Stimulated activated CD8-positive, alpha-beta memory T cell treated with anti-CD3 and anti-CD28 coated beads, Interleukin-12 subunit alpha, Interleukin-12 subunit beta, amount 100 ng/mL, for 1 hour (primary cell): Measurements from ENCODE around the gene CTBP1.

Source experiments
- DNase-seq: peaks from one replicate; pipeline ENCODE4 v3.0.0-alpha.2; 2020; ENCODE audit warnings: low read depth

Gene CTBP1

GRCh38 chr4:1223841-1224809 is 24.8 kb downstream of the CTBP1 start:
- no peak for DNase-seq

- DNase-seq, result no peak
Measured at GRCh38 chr4:1222938-1223690, 25.8 kb downstream of the CTBP1 start.

DNA sequence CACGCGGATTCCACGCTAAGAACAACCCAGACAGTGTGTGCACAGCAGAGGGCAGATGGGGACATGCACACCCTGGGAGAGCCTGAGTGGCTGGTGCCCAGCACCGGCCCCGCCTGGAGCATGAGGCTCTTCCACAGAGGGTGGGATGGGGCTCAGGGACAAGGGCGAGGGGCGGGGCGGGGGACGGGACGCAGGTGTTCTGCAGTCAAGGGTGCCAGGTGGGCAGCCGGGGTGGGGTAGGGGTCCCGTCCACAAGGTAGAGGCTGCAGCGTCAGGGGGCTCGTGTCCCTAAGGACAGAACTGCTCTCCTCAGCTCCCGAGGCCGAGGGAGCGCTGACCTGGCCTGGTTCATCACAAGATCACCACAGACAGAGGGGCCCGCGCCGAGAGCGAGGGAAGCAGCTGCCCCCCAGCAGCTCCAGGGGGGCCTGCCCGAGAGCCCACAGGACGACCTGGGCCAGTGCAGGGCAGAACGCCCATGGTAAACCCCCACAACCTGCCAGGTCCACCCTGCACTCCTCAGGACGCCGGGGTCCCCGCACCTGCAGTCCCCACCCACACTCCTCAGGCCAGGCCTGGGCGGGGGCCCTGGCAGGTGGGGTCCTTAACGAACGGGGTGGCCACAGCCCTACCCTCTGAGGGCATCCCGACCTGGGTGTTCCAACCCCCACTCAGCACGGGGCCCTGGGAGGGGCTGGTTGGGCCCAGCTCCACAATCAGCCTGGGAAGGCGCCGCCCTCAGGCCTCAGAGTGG is 26.7 kb downstream of the CTBP1 start:
- no peak for DNase-seq

GRCh38 chr4:1221155-1221870 is 27.6 kb downstream of the CTBP1 start:
- no peak for DNase-seq

- no peak for DNase-seq
Measured at GRCh38 chr4:1220566-1220965, 28.4 kb downstream of the CTBP1 start.

GRCh38 chr4:1219566-1219950 is 29.4 kb downstream of the CTBP1 start:
- DNase-seq, result no peak

DNA sequence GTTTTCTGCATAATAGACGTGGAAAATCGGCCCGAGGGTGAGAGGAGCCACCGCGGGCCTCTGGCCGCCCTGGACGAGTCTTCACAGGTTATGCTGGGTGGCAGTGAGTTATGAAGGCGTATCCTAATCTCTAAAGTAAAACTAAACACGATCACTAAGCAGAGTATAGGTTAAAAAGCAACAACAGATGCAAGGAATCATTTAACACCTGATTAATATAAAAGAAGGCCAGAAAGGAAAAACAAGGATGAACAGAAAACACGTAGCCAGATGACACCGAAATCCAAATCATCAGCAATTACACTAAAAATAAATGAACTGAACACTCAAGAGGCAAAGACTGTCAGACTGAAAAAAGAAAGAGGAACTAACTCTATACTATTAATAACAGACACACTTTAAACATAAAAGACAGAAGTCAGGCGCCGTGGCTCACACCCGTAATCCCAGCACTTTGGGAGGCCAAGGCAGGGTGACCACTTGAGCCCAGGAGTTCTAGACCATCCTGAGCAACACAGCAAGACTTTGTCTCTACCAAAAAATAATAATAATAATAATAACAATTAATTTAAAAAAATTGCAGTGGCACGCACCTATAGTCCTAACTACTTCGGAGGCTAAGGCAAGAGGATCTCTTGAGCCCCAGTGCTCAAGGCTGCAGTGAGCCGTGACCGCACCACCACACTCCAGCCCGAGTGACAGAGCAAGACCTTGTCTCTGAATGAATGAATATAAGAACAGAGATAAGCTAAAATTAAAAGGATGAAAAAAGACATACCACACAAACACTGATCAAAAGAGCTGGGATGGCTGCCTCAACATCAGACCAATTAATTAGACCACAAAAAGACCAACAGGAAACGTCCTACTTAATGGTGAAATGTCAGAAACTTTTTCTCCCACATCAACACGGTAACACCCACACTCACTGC is 30.0 kb downstream of the CTBP1 start:
- DNase-seq, result no peak

GRCh38 chr4:1217366-1217765 is 31.6 kb downstream of the CTBP1 start:
- DNase-seq, result no peak

DNA sequence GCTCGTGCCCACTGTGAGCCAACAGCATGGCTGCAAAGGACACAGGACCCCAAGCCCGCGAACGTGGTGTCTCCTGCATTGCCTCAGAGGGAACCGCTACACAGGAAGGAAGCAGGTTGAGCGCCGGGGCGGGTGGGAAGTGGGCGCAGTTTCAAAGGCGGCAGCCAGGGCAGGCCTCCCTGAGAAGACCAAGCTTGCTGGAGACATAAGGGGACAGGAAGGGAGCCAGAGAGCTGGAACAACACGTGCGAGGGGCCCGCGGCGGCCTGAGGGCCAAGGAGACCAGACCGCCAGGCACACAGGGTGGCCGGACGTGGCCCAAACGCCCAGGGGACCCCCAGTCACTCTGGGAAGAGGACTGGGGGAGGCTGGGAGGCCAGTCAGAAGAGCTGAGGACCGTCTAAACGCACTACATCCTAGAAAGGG is 32.0 kb downstream of the CTBP1 start:
- peak; percentile 35 for DNase-seq

- no peak for DNase-seq
Measured at GRCh38 chr4:1216076-1216614, 32.8 kb downstream of the CTBP1 start.

DNA sequence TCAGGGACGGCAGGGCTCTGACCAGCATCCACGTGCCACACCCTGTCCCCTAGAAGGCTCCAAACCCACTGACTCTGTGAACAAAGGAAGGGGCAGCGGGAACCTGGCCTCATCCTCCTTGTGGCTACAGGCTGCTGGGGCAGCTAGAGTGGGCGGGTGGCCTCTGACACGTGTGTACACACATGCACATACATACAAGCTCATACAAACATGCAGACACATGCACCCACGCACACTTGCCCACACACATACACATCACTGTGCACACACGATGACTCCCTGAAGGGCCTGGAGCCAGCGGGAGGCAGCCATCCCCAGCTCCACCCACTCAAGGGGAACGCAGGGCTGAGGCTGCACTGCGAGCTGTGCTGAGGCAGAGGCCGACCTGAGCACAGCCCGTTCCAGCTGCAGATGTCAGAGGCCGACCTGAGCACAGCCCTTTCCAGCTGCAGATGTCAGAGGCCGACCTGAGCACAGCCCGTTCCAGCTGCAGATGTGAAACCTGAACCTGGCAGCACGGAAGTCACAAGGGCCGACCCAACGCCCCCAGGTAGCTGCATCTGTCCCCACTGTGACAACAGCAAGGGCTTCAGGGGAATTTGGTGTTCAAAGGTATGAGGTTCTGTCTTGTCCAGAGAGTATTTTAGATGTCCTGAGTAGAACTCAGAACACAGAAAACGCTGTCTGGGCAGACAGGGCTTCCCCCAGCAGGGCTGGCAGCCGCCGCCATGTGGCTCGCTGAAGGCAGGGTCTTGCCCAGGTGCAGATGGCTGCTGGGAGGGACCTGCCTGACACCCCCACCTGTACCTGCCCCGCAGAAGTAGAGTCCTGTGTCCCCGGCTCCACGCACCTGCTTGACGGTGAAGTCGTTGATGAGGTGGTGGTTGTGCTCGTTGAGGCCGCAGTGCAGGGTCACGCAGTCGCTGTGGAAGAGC is 33.5 kb downstream of the CTBP1 start:
- DNase-seq, result no peak

DNA sequence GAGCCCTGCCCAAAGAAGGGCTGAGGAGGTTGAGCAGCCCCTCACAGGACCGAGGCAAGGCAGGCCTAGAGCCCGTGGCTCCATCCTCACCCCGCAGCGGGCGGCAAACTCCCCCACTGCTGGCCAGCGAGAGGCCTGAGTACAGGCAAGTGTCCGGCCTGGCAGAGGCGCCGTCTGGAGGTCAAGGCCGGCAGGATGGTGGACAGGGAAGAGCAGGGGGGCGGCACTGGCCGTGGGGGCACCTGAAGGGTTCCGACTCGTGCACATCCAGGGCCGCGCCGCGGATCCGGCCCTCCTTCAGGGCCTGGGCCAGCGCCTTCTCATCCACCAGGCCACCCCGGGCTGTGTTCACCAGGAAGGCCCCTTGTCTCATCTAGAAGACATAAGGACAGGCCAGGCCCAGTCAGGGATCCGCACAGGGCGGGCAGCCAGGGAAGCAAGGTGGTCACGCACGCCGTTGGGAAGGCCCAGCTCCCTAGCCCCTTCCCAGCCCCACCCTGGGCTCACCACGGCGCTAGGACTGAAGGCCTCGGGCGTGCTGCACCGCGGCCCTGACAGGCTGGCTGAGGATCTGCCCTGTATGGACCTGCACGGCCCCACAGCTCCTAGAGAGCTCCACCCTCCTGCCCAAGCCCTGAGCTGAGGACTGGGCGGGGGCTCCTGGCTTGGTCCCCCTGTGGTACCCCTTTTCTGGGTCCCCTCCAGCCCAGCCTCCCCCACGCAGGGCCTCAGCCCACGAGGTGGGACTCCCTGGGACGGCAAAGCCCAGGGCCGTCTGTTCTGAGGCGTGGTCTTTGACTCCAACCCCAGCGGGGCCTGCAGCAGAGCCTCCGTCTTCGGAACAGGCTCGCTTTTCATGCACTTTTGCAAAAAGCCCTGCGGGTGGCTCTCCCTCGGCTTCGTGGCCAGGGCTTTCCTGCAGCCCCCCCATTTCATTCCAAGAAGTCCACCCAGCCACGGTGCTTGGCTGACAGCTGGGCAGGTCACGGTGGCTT is 34.5 kb downstream of the CTBP1 start:
- DNase-seq, result no peak

DNA sequence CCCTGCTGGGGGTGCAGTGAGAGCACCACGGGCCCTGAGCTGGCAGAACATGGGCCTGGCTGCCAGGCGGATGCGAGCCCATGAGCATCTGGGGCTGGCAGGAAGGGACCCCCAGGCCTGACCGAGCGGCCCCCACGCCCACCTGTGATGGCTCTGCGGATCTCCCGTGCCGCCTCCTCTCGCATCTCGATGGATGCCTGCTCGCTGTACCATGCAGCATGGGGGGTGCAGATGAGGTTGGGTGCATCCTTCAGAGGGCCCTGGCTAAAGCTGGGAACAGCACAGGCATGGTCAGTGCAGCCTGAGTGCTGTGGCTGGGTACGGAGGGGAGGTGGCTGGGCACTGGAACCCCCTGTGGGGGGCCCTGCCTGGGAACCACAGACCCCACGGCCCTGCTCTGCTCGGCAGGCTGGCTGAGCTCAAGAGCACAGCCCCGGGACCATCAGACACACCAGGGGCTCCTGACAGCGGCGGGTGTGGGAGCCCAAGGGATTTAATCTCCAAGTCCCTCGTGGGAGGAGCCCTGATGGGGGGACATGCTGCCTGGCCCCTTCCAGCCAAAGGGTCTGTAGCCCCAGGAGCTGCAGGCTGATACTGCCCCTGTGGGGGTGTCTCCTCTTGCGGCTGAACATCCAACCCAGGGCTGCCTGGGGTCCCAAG is 35.5 kb downstream of the CTBP1 start:
- DNase-seq, result no peak

DNA sequence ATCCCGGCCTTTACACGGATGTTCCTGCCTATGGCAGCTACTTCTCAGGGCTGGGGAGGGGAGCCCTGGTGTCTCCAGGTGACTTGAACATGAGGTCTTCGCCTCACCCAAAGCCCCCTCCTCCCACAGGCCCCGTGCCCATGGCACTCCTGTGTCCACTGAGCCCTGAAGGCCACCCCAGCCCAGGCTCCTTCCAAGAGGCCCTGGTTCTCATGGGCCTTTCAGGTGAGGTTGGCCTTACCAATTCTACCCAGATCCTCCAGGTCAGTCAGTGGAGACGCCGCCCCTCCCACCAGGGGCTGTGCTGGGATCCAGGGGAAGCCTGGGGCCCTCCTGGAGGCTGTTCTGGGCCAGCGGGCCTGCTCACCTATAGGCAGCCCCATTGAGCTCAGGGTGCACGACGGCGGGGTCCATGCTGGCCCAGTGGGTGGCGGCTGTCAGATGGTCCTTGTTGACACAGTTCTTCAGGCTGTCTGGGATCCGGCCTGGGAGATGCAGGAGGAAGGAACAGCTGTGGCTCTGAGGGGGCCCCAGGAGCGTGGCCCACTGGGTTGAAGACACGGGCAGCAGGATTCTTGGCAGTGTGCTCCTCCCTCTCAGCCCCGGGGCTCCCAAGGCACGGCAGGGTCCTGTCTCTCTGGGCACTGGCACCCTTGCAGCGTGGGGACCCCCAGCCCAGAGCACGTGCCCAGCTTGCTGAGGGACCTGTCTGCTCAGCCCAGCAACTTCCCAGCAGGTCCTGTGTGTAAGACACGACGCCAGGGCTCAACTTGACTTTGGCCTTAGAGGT is 36.2 kb downstream of the CTBP1 start:
- no peak for DNase-seq

DNA sequence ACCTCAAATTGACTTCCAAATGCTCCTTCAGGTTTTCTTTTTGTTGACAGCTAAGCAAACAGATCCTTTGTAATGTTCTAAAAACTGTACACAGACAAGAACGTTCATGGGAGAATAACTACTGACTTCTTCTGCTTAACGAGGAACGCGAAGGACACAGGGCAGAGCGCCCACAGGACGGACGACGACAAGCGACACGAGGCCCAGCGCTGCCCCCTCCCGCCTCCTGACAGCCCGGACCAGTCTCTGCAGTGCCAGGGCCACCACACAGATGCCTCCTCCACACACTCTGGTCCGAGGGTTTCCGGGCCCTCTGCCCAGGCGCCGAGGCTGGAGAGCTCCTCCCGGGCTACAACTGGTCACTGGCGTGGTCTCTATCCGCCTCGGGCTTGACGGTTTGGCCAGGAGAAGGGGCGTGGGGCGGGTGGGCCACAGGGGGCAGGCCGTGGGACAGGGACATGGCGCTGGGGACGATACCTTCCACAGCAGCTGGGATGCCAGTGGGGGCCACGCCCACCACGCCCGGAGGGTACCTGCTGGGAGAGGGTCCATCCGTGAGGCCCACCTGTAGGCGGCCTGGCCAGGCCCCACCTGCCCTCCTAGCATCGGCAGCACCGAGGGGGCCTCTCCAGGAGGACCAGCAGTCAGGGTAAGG is 36.9 kb downstream of the CTBP1 start:
- DNase-seq, result no peak

DNA sequence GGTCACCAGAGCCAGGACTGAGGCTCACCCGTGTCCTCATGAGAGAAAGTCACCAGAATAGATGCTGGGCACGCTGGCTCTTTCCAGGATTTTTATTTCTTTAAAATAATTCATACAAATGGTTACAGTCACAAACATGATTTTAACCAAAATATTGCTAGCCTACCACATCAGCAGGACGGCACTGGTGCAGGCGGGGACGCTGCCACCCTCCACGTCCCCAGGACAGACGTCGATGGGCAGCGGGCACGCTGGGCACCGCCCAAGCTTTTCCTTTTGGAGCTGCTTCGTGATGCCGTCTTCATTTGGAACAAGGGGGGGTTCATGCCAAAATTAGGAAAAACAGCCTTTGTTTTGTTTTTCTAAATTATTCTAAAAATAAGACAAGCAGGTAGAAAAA is 37.6 kb downstream of the CTBP1 start:
- no peak for DNase-seq
